ENCODE data around the gene RAB43. TPM values are rescaled to one million over a fixed set of nuclear protein-coding genes. Genes with fewer than 3 reads are reported as not detected.
"Not testable (repeated sequence)": the region's sequence is repeated elsewhere in the genome, so short reads cannot be mapped to it uniquely, and the experiment has no call there.

Gene RAB43
- total RNA-seq, 2 donors from 2014 or later: 33.7 to 37.8 TPM

GRCh38 chr3:129118745-129119144 lies 2.9 kb downstream of the RAB43 start:
- ATAC-seq (peak; percentile 63), DNase-seq (peak in 2 of 3 donors; percentile 21 to 25)
- Mint-ChIP-seq H3K36me3 (ENCODE audit: low read depth) (peaks cover 3% of the 10 kb centered on the region), H3K27me3 (no peaks in the 10 kb centered on the region), H3K4me1 (peaks cover 51% of the 10 kb centered on the region), H3K4me3 (peak overlapping the region; percentile 94), H3K27ac (peak overlapping the region; percentile 100)
- H3K9me3 ChIP-seq (ENCODE audit: control insufficient read depth, low read length, poor library complexity, severe bottlenecking): no peaks in the 10 kb centered on the region

- Mint-ChIP-seq H3K27me3 (no peaks in the 10 kb centered on the region), H3K4me3 (no peak overlapping the region), H3K36me3 (ENCODE audit: low read depth) (peaks cover 3% of the 10 kb centered on the region), H3K4me1 (peaks cover 40% of the 10 kb centered on the region), H3K27ac (peak overlapping the region; percentile 100)
- no peaks in the 10 kb centered on the region for H3K9me3 ChIP-seq (ENCODE audit: control insufficient read depth, low read length, poor library complexity, severe bottlenecking)
- ATAC-seq (no peak), DNase-seq (no peak)
Measured at GRCh38 chr3:129117134-129117533, 4.5 kb downstream of the RAB43 start.

- H3K4me3 Mint-ChIP-seq: peak overlapping the region; percentile 87
- no peak for ATAC-seq
- DNase-seq: no peak
Measured at GRCh38 chr3:129116482-129116946, 5.1 kb downstream of the RAB43 start.

GRCh38 chr3:129114455-129114854 lies 7.1 kb downstream of the RAB43 start:
- H3K4me1 Mint-ChIP-seq: peaks cover 38% of the 10 kb centered on the region
- peak overlapping the region; percentile 100 for H3K27ac Mint-ChIP-seq
- no peak overlapping the region for H3K4me3 Mint-ChIP-seq
- ATAC-seq (no peak), DNase-seq (no peak)
- no peaks in the 10 kb centered on the region for H3K27me3 Mint-ChIP-seq
- H3K36me3 Mint-ChIP-seq (ENCODE audit: low read depth): peaks cover 3% of the 10 kb centered on the region
- no peaks in the 10 kb centered on the region for H3K9me3 ChIP-seq (ENCODE audit: control insufficient read depth, low read length, poor library complexity, severe bottlenecking)

More at GRCh38 chr3:129116482-129116946, 5.1 kb downstream of the RAB43 start:
- H3K9me3 ChIP-seq (ENCODE audit: control insufficient read depth, low read length, poor library complexity, severe bottlenecking): no peaks in the 10 kb centered on the region
- Mint-ChIP-seq H3K27ac (peak overlapping the region; percentile 100), H3K27me3 (no peaks in the 10 kb centered on the region), H3K4me1 (peaks cover 40% of the 10 kb centered on the region), H3K36me3 (ENCODE audit: low read depth) (peaks cover 3% of the 10 kb centered on the region)

GRCh38 chr3:129112308-129113052 lies 9.1 kb downstream of the RAB43 start:
- Mint-ChIP-seq H3K4me1 (peaks cover 29% of the 10 kb centered on the region), H3K27me3 (no peaks in the 10 kb centered on the region), H3K4me3 (no peak overlapping the region), H3K27ac (no peak overlapping the region), H3K36me3 (ENCODE audit: low read depth) (no peaks in the 10 kb centered on the region)
- H3K9me3 ChIP-seq (ENCODE audit: control insufficient read depth, low read length, poor library complexity, severe bottlenecking): no peaks in the 10 kb centered on the region
- no peak for ATAC-seq
- DNase-seq: no peak

GRCh38 chr3:129111076-129111780 lies 10.4 kb downstream of the RAB43 start:
- H3K4me3 Mint-ChIP-seq; DNase-seq; ATAC-seq; H3K36me3 Mint-ChIP-seq (ENCODE audit: low read depth); H3K9me3 ChIP-seq (ENCODE audit: control insufficient read depth, low read length, poor library complexity, severe bottlenecking); H3K27me3 Mint-ChIP-seq: not testable (repeated sequence)
- H3K27ac Mint-ChIP-seq: peak overlapping the region; percentile 56
- peaks cover 26% of the 10 kb centered on the region for H3K4me1 Mint-ChIP-seq

GRCh38 chr3:129107793-129108192 lies 13.8 kb downstream of the RAB43 start:
- H3K36me3 Mint-ChIP-seq (ENCODE audit: low read depth): no peaks in the 10 kb centered on the region
- peak overlapping the region; percentile 53 for H3K4me3 Mint-ChIP-seq
- ATAC-seq (no peak), DNase-seq (no peak)
- H3K27me3 Mint-ChIP-seq: no peaks in the 10 kb centered on the region
- peak overlapping the region; percentile 49 for H3K27ac Mint-ChIP-seq
- H3K9me3 ChIP-seq (ENCODE audit: control insufficient read depth, low read length, poor library complexity, severe bottlenecking): no peaks in the 10 kb centered on the region
- H3K4me1 Mint-ChIP-seq: peaks cover 33% of the 10 kb centered on the region

GRCh38 chr3:129106866-129107565 lies 14.6 kb downstream of the RAB43 start:
- H3K9me3 ChIP-seq (ENCODE audit: control insufficient read depth, low read length, poor library complexity, severe bottlenecking): no peaks in the 10 kb centered on the region
- ATAC-seq (no peak), DNase-seq (no peak)
- Mint-ChIP-seq H3K36me3 (ENCODE audit: low read depth) (no peaks in the 10 kb centered on the region), H3K4me3 (no peak overlapping the region), H3K4me1 (peaks cover 34% of the 10 kb centered on the region), H3K27me3 (no peaks in the 10 kb centered on the region), H3K27ac (peak overlapping the region; percentile 49)

- ATAC-seq (no peak), DNase-seq (no peak)
- Mint-ChIP-seq H3K27ac (peak overlapping the region; percentile 27), H3K4me1 (peaks cover 41% of the 10 kb centered on the region), H3K27me3 (no peaks in the 10 kb centered on the region), H3K36me3 (ENCODE audit: low read depth) (no peaks in the 10 kb centered on the region), H3K4me3 (no peak overlapping the region)
- no peaks in the 10 kb centered on the region for H3K9me3 ChIP-seq (ENCODE audit: control insufficient read depth, low read length, poor library complexity, severe bottlenecking)
Measured at GRCh38 chr3:129106320-129106719, 15.3 kb downstream of the RAB43 start.

- no peak overlapping the region for H3K4me3 Mint-ChIP-seq
- no peaks in the 10 kb centered on the region for H3K9me3 ChIP-seq (ENCODE audit: control insufficient read depth, low read length, poor library complexity, severe bottlenecking)
- H3K4me1 Mint-ChIP-seq: peaks cover 44% of the 10 kb centered on the region
- peak overlapping the region; percentile 27 for H3K27ac Mint-ChIP-seq
- H3K36me3 Mint-ChIP-seq (ENCODE audit: low read depth): no peaks in the 10 kb centered on the region
- DNase-seq (no peak), ATAC-seq (no peak)
- H3K27me3 Mint-ChIP-seq: no peaks in the 10 kb centered on the region
Measured at GRCh38 chr3:129105862-129106261, 15.7 kb downstream of the RAB43 start.

- H3K4me3 Mint-ChIP-seq: no peak overlapping the region
- no peak for ATAC-seq
- DNase-seq: no peak
- no peaks in the 10 kb centered on the region for H3K9me3 ChIP-seq (ENCODE audit: control insufficient read depth, low read length, poor library complexity, severe bottlenecking)
- H3K27me3 Mint-ChIP-seq: no peaks in the 10 kb centered on the region
- peaks cover 46% of the 10 kb centered on the region for H3K4me1 Mint-ChIP-seq
- H3K27ac Mint-ChIP-seq: peak overlapping the region; percentile 78
- H3K36me3 Mint-ChIP-seq (ENCODE audit: low read depth): peaks cover 4% of the 10 kb centered on the region
Measured at GRCh38 chr3:129104498-129105079, 17.0 kb downstream of the RAB43 start.

GRCh38 chr3:129104051-129104450 lies 17.6 kb downstream of the RAB43 start:
- ATAC-seq: no peak
- no peaks in the 10 kb centered on the region for H3K27me3 Mint-ChIP-seq
- peaks cover 5% of the 10 kb centered on the region for H3K36me3 Mint-ChIP-seq (ENCODE audit: low read depth)
- no peak overlapping the region for H3K4me3 Mint-ChIP-seq
- peaks cover 47% of the 10 kb centered on the region for H3K4me1 Mint-ChIP-seq
- H3K27ac Mint-ChIP-seq: no peak overlapping the region
- no peak for DNase-seq
- H3K9me3 ChIP-seq (ENCODE audit: control insufficient read depth, low read length, poor library complexity, severe bottlenecking): no peaks in the 10 kb centered on the region

- ATAC-seq (no peak), DNase-seq (no peak)
- peaks cover 5% of the 10 kb centered on the region for H3K36me3 Mint-ChIP-seq (ENCODE audit: low read depth)
- no peaks in the 10 kb centered on the region for H3K9me3 ChIP-seq (ENCODE audit: control insufficient read depth, low read length, poor library complexity, severe bottlenecking)
- peak overlapping the region; percentile 9 for H3K27ac Mint-ChIP-seq
- no peaks in the 10 kb centered on the region for H3K27me3 Mint-ChIP-seq
- H3K4me3 Mint-ChIP-seq: no peak overlapping the region
- H3K4me1 Mint-ChIP-seq: peaks cover 47% of the 10 kb centered on the region
Measured at GRCh38 chr3:129103296-129103695, 18.3 kb downstream of the RAB43 start.

Measured in T-helper 17 cell (primary cell).